H1 (cell line): ENCODE data around the gene SLC2A2. TPM values are rescaled to one million over a fixed set of nuclear protein-coding genes. Genes with fewer than 3 reads are reported as not detected.

Source experiments
- BACH1 ChIP-seq: IDR thresholded peaks from 2 replicates; pipeline ENCODE4 v1.6.1; 2012; ENCODE audit warnings: low read length, improper control_type of control experiment
- EGR1 ChIP-seq: IDR thresholded peaks from 2 replicates; pipeline ENCODE4 v1.6.1; 2011; ENCODE audit warnings: low read depth, low read length, borderline replicate concordance
- EZH2 ChIP-seq: fragments of 200-600 bp; sonication (generic); IDR thresholded peaks from 2 replicates; pipeline ENCODE4 v1.7.1; 2012; ENCODE audit warnings: low read depth, mild to moderate bottlenecking, moderate library complexity, low read length, inconsistent platforms; ENCODE audit not compliant: severe bottlenecking
- GTF2F1 ChIP-seq: IDR thresholded peaks from 2 replicates; pipeline ENCODE4 v1.6.1; 2012; ENCODE audit warnings: low read depth, low read length, improper control_type of control experiment, borderline replicate concordance
- HDAC2 ChIP-seq, 2 experiments: fragments of 300-600 bp in 1 of 2; sonication (generic) in 1 of 2; IDR thresholded peaks; 2 replicates each; pipeline ENCODE4 v1.6.1; 2011 to 2012; ENCODE audit warnings: low read depth in 2 of 2, low read length in 2 of 2, mild to moderate bottlenecking in 2 of 2, moderate library complexity in 2 of 2, borderline replicate concordance in 1 of 2, inconsistent platforms in 1 of 2
- MAFK ChIP-seq: IDR thresholded peaks from 2 replicates; pipeline ENCODE4 v1.6.1; 2012; ENCODE audit warnings: low read depth, mild to moderate bottlenecking, improper control_type of control experiment, low read length
- POU5F1 ChIP-seq: IDR thresholded peaks from 2 replicates; pipeline ENCODE4 v1.6.1; 2011; ENCODE audit warnings: low read depth, mild to moderate bottlenecking, low read length, moderate library complexity
- RFX5 ChIP-seq: IDR thresholded peaks from 2 replicates; pipeline ENCODE4 v1.6.1; 2011; ENCODE audit warnings: low read depth, low read length, improper control_type of control experiment, borderline replicate concordance
- SIRT6 ChIP-seq: IDR thresholded peaks from one replicate; pipeline ENCODE4 v1.7.1; 2012; ENCODE audit warnings: low read length, inconsistent platforms
- SP4 ChIP-seq: IDR thresholded peaks from 2 replicates; pipeline ENCODE4 v1.6.1; 2012; ENCODE audit warnings: low read length, inconsistent platforms
- TEAD4 ChIP-seq: IDR thresholded peaks from 2 replicates; pipeline ENCODE4 v1.6.1; 2012; ENCODE audit warnings: low read depth, low read length, inconsistent platforms, mixed read lengths
- polyA plus RNA-seq, 7 experiments: library from polyadenylated mRNA; depleted of rRNA in 3 of 7; stranded (reverse) in 5 of 7; unstranded in 2 of 7; fragments of >200 nt in 5 of 7; fragments of 200-250 nt in 2 of 7; gene quantifications; 1 replicate in 5 of 7; 2 replicates in 1 of 7; 4 replicates in 1 of 7; pipeline versions ENCODE4 v1.2.1 to v1.2.3, GENCODE V29; 2011 to 2013; ENCODE audit warnings: missing spikeins in 2 of 7, mixed read lengths in 2 of 7
- total RNA-seq: library from RNA; stranded (reverse); fragmentation: NEBNext Ultra II Directional; extraction: Animal tissue kit (Norgen Biotek cat#: 25700); gene quantifications from 2 replicates; pipeline ENCODE4 v1.2.1, GENCODE V29; 2021
- TF ChIP-seq, protein P1 (sequence below): fragments of 300-600 bp; sonication (generic); IDR thresholded peaks from 2 replicates; pipeline ENCODE4 v1.7.1; 2012; ENCODE audit warnings: low read length, moderate library complexity, mild to moderate bottlenecking, inconsistent platforms; ENCODE audit not compliant: insufficient replicate concordance

Gene SLC2A2
- total and polyA plus RNA-seq, 2 of the 8 experiments (the other 6 are each of a cell fraction or from before 2014, with no cell fraction given) = not detected

DNA sequence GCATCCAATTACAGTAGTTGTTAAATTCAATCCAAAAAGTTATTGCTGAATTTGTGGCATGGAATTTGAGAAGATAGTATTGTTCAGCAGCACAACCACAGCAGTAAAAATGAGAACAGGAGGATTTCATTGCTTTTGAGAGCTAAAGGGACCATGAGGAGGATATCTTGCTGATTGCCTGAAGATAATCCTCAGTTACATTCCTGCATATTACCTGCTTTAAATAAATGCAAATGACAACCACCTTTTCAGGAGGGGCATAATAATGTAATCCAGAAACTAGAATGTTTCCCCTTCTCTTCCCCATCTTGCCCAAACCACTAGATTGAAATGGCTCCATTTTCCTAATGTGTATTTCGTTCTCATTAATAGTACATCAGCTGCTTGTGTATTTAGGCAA, 35.2 kb upstream of the SLC2A2 start (continued):
- TF ChIP-seq, protein P1, sequence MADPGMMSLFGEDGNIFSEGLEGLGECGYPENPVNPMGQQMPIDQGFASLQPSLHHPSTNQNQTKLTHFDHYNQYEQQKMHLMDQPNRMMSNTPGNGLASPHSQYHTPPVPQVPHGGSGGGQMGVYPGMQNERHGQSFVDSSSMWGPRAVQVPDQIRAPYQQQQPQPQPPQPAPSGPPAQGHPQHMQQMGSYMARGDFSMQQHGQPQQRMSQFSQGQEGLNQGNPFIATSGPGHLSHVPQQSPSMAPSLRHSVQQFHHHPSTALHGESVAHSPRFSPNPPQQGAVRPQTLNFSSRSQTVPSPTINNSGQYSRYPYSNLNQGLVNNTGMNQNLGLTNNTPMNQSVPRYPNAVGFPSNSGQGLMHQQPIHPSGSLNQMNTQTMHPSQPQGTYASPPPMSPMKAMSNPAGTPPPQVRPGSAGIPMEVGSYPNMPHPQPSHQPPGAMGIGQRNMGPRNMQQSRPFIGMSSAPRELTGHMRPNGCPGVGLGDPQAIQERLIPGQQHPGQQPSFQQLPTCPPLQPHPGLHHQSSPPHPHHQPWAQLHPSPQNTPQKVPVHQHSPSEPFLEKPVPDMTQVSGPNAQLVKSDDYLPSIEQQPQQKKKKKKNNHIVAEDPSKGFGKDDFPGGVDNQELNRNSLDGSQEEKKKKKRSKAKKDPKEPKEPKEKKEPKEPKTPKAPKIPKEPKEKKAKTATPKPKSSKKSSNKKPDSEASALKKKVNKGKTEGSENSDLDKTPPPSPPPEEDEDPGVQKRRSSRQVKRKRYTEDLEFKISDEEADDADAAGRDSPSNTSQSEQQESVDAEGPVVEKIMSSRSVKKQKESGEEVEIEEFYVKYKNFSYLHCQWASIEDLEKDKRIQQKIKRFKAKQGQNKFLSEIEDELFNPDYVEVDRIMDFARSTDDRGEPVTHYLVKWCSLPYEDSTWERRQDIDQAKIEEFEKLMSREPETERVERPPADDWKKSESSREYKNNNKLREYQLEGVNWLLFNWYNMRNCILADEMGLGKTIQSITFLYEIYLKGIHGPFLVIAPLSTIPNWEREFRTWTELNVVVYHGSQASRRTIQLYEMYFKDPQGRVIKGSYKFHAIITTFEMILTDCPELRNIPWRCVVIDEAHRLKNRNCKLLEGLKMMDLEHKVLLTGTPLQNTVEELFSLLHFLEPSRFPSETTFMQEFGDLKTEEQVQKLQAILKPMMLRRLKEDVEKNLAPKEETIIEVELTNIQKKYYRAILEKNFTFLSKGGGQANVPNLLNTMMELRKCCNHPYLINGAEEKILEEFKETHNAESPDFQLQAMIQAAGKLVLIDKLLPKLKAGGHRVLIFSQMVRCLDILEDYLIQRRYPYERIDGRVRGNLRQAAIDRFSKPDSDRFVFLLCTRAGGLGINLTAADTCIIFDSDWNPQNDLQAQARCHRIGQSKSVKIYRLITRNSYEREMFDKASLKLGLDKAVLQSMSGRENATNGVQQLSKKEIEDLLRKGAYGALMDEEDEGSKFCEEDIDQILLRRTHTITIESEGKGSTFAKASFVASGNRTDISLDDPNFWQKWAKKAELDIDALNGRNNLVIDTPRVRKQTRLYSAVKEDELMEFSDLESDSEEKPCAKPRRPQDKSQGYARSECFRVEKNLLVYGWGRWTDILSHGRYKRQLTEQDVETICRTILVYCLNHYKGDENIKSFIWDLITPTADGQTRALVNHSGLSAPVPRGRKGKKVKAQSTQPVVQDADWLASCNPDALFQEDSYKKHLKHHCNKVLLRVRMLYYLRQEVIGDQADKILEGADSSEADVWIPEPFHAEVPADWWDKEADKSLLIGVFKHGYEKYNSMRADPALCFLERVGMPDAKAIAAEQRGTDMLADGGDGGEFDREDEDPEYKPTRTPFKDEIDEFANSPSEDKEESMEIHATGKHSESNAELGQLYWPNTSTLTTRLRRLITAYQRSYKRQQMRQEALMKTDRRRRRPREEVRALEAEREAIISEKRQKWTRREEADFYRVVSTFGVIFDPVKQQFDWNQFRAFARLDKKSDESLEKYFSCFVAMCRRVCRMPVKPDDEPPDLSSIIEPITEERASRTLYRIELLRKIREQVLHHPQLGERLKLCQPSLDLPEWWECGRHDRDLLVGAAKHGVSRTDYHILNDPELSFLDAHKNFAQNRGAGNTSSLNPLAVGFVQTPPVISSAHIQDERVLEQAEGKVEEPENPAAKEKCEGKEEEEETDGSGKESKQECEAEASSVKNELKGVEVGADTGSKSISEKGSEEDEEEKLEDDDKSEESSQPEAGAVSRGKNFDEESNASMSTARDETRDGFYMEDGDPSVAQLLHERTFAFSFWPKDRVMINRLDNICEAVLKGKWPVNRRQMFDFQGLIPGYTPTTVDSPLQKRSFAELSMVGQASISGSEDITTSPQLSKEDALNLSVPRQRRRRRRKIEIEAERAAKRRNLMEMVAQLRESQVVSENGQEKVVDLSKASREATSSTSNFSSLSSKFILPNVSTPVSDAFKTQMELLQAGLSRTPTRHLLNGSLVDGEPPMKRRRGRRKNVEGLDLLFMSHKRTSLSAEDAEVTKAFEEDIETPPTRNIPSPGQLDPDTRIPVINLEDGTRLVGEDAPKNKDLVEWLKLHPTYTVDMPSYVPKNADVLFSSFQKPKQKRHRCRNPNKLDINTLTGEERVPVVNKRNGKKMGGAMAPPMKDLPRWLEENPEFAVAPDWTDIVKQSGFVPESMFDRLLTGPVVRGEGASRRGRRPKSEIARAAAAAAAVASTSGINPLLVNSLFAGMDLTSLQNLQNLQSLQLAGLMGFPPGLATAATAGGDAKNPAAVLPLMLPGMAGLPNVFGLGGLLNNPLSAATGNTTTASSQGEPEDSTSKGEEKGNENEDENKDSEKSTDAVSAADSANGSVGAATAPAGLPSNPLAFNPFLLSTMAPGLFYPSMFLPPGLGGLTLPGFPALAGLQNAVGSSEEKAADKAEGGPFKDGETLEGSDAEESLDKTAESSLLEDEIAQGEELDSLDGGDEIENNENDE = peak; percentile 49
- TF ChIP-seq TEAD4 = peak; percentile 84; the same call in 1 of the 2 replicates
- peak in 1 of 2 experiments; percentile 33; a peak in 1 of 4 replicates for TF ChIP-seq HDAC2 (IDR thresholded peaks at IDR 0.05; ENCODE audit: borderline replicate concordance in 1 of 2, low read depth in 2 of 2, low read length in 2 of 2)
- TF ChIP-seq SP4 = no peak
- 0 out of 2 replicates have a peak, but pooled peaks have one; percentile 9 for TF ChIP-seq MAFK
- TF ChIP-seq GTF2F1 = no peak
- no peak for TF ChIP-seq EZH2
- no peak for TF ChIP-seq BACH1
- TF ChIP-seq EGR1 = no peak
- no peak for TF ChIP-seq RFX5
- 0 out of 2 replicates have a peak, but pooled peaks have one; percentile 40 for TF ChIP-seq POU5F1
- TF ChIP-seq SIRT6 = no peak
